Esophagus muscularis mucosa (tissue), 4 donors: ENCODE measurements around the gene TBX5. TPM values are rescaled to one million over a fixed set of nuclear protein-coding genes. Genes with fewer than 3 reads are reported as not detected.

Experiments used
- DNase-seq: peaks from one replicate; pipeline ENCODE4 v3.0.0-alpha.2; 2017; ENCODE audit errors: extremely low spot score
- H3K27ac ChIP-seq, 4 donors: fragments of 200-600 bp; sonication (generic); replicated peaks in 1 of 4; 1 replicate in 3 of 4; 2 replicates in 1 of 4; pipeline ENCODE4 v1.5.1; 2016 to 2019; ENCODE audit warnings: mild to moderate bottlenecking in 1 of 4
- H3K27me3 ChIP-seq, 4 donors: fragments of 200-600 bp; sonication (generic); one replicate each; pipeline versions ENCODE4 v1.5.1 to v1.6.0; 2016 to 2019
- H3K36me3 ChIP-seq, 4 donors: fragments of 200-600 bp; sonication (generic); one replicate each; pipeline ENCODE4 v1.5.1; 2016 to 2019
- H3K4me1 ChIP-seq, 4 donors: fragments of 200-600 bp; sonication (generic); one replicate each; pipeline ENCODE4 v1.5.1; 2016 to 2019
- H3K4me3 ChIP-seq, 4 donors: fragments of 200-600 bp; sonication (generic); 1 replicate in 2 of 4; 2 replicates in 2 of 4; pipeline ENCODE4 v1.5.1; 2016 to 2019; ENCODE audit warnings: mild to moderate bottlenecking in 4 of 4, moderate library complexity in 1 of 4
- H3K9me3 ChIP-seq, 4 donors: fragments of 200-600 bp; sonication (generic); 1 replicate in 3 of 4; 2 replicates in 1 of 4; pipeline ENCODE4 v1.5.1; 2016 to 2019
- EP300 ChIP-seq: sonication (generic); formaldehyde crosslinking; IDR thresholded peaks from one replicate; pipeline ENCODE4 v1.6.1; 2017; ENCODE audit warnings: antibody characterized with exemption
- POLR2A ChIP-seq: fragments of 450-650 bp; IDR thresholded peaks from one replicate; pipeline ENCODE4 v1.6.1; 2017; ENCODE audit warnings: antibody characterized with exemption, moderate library complexity, mild to moderate bottlenecking, low read depth
- POLR2AphosphoS5 ChIP-seq, 2 donors: sonication (generic); formaldehyde crosslinking; IDR thresholded peaks; one replicate each; pipeline ENCODE4 v1.6.1; 2017; ENCODE audit warnings: antibody characterized with exemption in 2 of 2
- WGBS: methylation state at CpG from one replicate; pipeline ENCODE4 v1.1.5; 2018; 5-methylcytosine and 5-hydroxymethylcytosine counted together
- intact Hi-C: fragments of 100-400 bp; cut with DNase I; formaldehyde crosslinking; loops from one replicate; pipeline ENCODE4 v1.15.1; 2023
- total RNA-seq, 4 donors: library from RNA; depleted of rRNA; stranded (reverse); fragments of >200 nt; gene quantifications; one replicate each; pipeline versions ENCODE4 v1.1.0 to v1.2.1, GENCODE V29; 2016
- TF ChIP-seq, protein P1 (sequence below), 3 experiments: fragments of 200-600 bp in 2 of 3; fragments of 450-650 bp in 1 of 3; sonication (generic) in 2 of 3; IDR thresholded peaks; one replicate each; pipeline ENCODE4 v1.5.1; 2017 to 2019; ENCODE audit warnings: antibody characterized with exemption in 3 of 3, mild to moderate bottlenecking in 2 of 3, moderate library complexity in 1 of 3

TBX5 gene
- total RNA-seq, 4 donors from 2014 or later, result 20.4 to 34.5 (median 26.2) TPM

DNA sequence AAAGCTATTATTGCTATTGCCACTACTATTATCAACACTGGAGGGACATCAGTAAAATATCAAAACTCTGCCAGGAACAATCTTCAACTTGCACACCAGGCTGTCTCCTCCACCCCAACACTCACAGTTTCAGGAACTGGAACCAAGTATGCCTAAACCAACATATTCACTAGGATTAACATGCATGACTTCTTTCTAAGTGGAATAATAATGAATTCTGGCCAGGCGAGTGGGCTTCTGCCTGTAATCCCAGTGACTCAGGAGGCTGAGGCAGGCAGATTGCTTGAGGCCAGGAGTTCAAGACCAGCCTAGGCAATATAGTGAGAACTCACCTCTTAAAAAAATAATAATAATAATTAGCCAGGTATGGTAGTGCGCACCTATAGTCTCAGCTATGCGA lies 58.1 kb downstream of the TBX5 start:
- 91% methylated on average over 3 of the region's 3 CpGs for WGBS
- intact Hi-C loops, result no loop called here
- H3K4me1 ChIP-seq, result no peaks in the 10 kb centered on the region

DNA sequence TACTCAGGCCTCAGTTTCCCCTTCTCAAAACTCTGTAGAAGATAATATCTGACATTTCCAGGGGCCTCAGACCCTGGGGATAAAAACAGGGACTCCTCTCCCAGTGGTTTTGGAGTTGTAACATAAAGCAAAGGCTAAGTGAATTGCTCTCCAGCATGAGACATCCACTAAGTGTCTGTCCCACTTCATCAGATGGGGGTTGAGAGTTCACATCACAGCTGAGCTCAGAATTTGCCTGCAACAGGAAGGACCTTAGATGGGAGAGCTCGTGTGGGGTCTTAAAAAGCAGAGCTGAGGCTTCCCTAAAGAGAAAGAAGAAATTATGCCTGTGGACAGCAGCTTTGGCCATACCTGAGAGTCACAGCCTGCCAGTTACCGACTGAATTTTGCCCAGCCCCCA lies 61.1 kb downstream of the TBX5 start:
- WGBS, result 76% methylated on average over 2 of the region's 2 CpGs
- Histone ChIP-seq H3K4me3 (no peak overlapping the region), H3K27ac (no peak overlapping the region), H3K9me3 (peaks cover 0 to 3% (median 0%) of the 10 kb centered on the region in 4 donors), H3K27me3 (peaks cover 0 to 14% (median 0%) of the 10 kb centered on the region in 4 donors), H3K36me3 (no peaks in the 10 kb centered on the region), H3K4me1 (no peaks in the 10 kb centered on the region)
- intact Hi-C loops, result no loop called here
- TF ChIP-seq POLR2AphosphoS5 (IDR thresholded peaks at IDR 0.05), result no peak
- TF ChIP-seq EP300, result no peak
- TF ChIP-seq, protein P1, sequence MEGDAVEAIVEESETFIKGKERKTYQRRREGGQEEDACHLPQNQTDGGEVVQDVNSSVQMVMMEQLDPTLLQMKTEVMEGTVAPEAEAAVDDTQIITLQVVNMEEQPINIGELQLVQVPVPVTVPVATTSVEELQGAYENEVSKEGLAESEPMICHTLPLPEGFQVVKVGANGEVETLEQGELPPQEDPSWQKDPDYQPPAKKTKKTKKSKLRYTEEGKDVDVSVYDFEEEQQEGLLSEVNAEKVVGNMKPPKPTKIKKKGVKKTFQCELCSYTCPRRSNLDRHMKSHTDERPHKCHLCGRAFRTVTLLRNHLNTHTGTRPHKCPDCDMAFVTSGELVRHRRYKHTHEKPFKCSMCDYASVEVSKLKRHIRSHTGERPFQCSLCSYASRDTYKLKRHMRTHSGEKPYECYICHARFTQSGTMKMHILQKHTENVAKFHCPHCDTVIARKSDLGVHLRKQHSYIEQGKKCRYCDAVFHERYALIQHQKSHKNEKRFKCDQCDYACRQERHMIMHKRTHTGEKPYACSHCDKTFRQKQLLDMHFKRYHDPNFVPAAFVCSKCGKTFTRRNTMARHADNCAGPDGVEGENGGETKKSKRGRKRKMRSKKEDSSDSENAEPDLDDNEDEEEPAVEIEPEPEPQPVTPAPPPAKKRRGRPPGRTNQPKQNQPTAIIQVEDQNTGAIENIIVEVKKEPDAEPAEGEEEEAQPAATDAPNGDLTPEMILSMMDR (IDR thresholded peaks at IDR 0.05), result no peak
- TF ChIP-seq POLR2A, result no peak
- no peak for DNase-seq

More for the DNA sequence above, 58.1 kb downstream of the TBX5 start:
- TF ChIP-seq POLR2A, result no peak
- TF ChIP-seq, protein P1 (IDR thresholded peaks at IDR 0.05), result no peak
- Histone ChIP-seq H3K4me3 (no peak overlapping the region), H3K36me3 (no peaks in the 10 kb centered on the region), H3K27ac (no peak overlapping the region), H3K27me3 (peaks cover 0 to under 1% (median 0%) of the 10 kb centered on the region in 4 donors), H3K9me3 (no peaks in the 10 kb centered on the region)
- DNase-seq, result no peak

DNA sequence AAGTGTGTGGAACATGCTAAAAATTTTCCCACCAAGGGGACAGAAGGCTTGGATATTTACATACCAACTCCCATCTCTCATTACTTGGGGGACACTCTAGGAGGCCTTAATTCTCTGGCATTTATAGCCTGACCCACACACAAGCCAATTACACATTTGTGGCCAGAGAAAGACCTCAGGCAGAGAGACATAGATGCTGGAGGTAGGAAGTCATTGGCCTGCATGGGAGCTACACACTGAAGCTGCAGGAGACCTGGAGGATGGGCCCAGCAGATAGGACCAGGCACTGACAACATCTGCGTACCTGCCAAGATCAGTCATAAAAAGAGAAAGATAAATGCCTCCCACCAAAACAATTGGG lies 61.7 kb downstream of the TBX5 start:
- Histone ChIP-seq H3K27ac (no peak overlapping the region), H3K4me1 (no peaks in the 10 kb centered on the region), H3K36me3 (no peaks in the 10 kb centered on the region), H3K27me3 (peaks cover 0 to 14% (median 0%) of the 10 kb centered on the region in 4 donors), H3K4me3 (no peak overlapping the region), H3K9me3 (peaks cover 0 to 3% (median 0%) of the 10 kb centered on the region in 4 donors)
- 88% methylated on average over 1 of the region's 1 CpG for WGBS
- intact Hi-C loops, result no loop called here
- no peak for TF ChIP-seq EP300
- no peak for TF ChIP-seq POLR2AphosphoS5 (IDR thresholded peaks at IDR 0.05)
- TF ChIP-seq, protein P1 (IDR thresholded peaks at IDR 0.05), result no peak
- no peak for TF ChIP-seq POLR2A
- DNase-seq, result no peak

DNA sequence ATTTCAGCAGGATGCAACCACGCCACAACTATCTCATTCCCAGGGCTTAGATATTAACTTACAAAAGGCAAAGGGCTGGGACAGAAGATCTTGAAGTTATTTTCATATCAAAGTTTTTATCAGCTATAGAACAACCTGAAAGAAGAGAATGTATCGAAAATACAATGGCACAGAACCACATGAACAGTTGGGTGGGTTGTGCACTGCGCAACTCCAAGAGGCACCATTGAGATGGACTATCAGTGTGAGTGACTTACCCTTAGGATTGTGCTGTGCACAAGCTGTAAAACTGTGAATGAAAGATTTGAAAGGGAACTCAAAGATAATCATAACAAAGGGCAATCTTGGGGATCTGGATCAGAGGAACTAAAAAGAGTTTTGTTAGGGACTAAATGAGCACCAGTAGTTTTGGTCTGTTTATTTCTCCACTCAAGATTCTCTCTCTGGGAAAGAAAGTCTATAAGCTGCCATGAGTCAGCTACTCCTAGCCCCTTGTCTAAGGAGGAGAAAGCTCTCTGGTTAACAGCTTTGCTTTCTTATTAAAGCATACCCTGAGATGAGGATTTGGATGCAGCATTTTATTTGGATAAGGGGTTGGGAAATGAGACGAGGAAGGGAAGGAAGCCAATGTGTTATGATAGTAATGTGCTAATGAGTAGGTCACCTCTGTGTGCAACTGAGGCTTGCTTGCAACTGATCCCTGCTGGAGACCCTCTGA lies 62.2 kb downstream of the TBX5 start:
- 82% methylated on average over 4 of the region's 4 CpGs for WGBS
- no peaks in the 10 kb centered on the region for H3K36me3 ChIP-seq
- DNase-seq, result no peak
- H3K9me3 ChIP-seq, result peaks cover 0 to 3% (median 0%) of the 10 kb centered on the region in 4 donors
- no peak overlapping the region for H3K4me3 ChIP-seq
- H3K27me3 ChIP-seq, result peaks cover 0 to 14% (median 0%) of the 10 kb centered on the region in 4 donors
- TF ChIP-seq EP300 (no peak), POLR2AphosphoS5 (IDR thresholded peaks at IDR 0.05) (no peak), POLR2A (no peak)
- TF ChIP-seq, protein P1 (IDR thresholded peaks at IDR 0.05), result no peak
- intact Hi-C loops, result no loop called here
- no peak overlapping the region for H3K27ac ChIP-seq
- no peaks in the 10 kb centered on the region for H3K4me1 ChIP-seq

DNA sequence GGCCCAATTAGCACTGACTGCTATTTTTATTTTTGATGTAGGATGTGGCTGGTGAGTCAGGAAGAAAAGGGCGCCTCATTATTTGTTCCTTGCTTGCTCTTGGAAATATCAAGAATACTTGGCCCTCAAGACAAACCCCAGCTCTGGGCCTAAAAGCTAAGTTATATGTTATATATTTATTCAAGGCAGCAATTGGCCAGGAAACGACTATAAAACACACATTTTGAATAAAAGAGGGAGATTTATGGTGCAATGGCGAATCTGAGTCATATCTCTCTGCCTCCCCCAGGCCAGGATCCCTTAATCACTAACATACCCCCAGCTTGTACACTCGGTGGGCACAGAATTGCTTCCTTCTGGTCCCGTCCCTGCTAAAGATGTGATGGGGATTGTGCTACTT lies 63.3 kb downstream of the TBX5 start:
- no peak overlapping the region for H3K27ac ChIP-seq
- no peak for DNase-seq
- H3K9me3 ChIP-seq, result peaks cover 0 to 3% (median 0%) of the 10 kb centered on the region in 4 donors
- TF ChIP-seq POLR2AphosphoS5 (IDR thresholded peaks at IDR 0.05) (no peak), EP300 (no peak), POLR2A (no peak)
- TF ChIP-seq, protein P1 (IDR thresholded peaks at IDR 0.05), result no peak
- no peaks in the 10 kb centered on the region for H3K4me1 ChIP-seq
- intact Hi-C loops, result no loop called here
- WGBS, result 69% methylated on average over 5 of the region's 5 CpGs
- H3K4me3 ChIP-seq, result no peak overlapping the region
- no peaks in the 10 kb centered on the region for H3K36me3 ChIP-seq
- peaks cover 0 to 14% (median 0%) of the 10 kb centered on the region in 4 donors for H3K27me3 ChIP-seq
